ENCODE results near the gene TBX4. TPM values are rescaled to one million over a fixed set of nuclear protein-coding genes. Genes with fewer than 3 reads are reported as not detected.

TBX4 gene
- total and polyA plus RNA-seq, 9 of the 15 experiments (the other 6 are each of a cell fraction or from before 2014, with no cell fraction given), result not detected

GRCh38 chr17:61423967-61424649, 28.1 kb upstream of the TBX4 start:
- Histone ChIP-seq H3K9me1 (ENCODE audit: control insufficient read depth, insufficient read depth, low read length) (no peaks in the 10 kb centered on the region), H3K4me2 (ENCODE audit: insufficient read depth, low read length) (no peak overlapping the region), H3K36me3 (ENCODE audit: control insufficient read depth, insufficient read depth, low read length) (no peaks in the 10 kb centered on the region), H3K9ac (ENCODE audit: insufficient read depth in 1 of 2, low read depth in 2 of 2, low read length in 2 of 2) (no peak overlapping the region), H2AFZ (ENCODE audit: low read depth, low read length) (no peak overlapping the region), H4K20me1 (replicated peaks; ENCODE audit: control insufficient read depth, insufficient read depth, low read length) (no peaks in the 10 kb centered on the region), H3K79me2 (ENCODE audit: control insufficient read depth, insufficient read depth, low read length) (no peaks in the 10 kb centered on the region), H3K4me3 (no peak overlapping the region), H3K27ac (ENCODE audit: extremely low read depth, low read depth, low read length) (no peak overlapping the region), H3K27me3 (ENCODE audit: control insufficient read depth in 2 of 2, insufficient read depth in 2 of 2, low read length in 2 of 2) (peaks cover 4 to 28% of the 10 kb centered on the region in 2 experiments; a peak in 4 of 5 replicates), H3K4me1 (replicated peaks in 1 of 2; ENCODE audit: control insufficient read depth in 2 of 2, insufficient read depth in 2 of 2, low read length in 2 of 2) (no peaks in the 10 kb centered on the region), H3K9me3 (replicated peaks; ENCODE audit: control insufficient read depth, insufficient read depth, low read depth, low read length) (no peaks in the 10 kb centered on the region)
- DNase-seq (ENCODE audit: extremely low read depth in 1 of 4, low spot score in 3 of 4), result peak in 1 of 4 experiments; percentile 1
- ChIA-PET CTCF (ENCODE audit: low intra/inter-chr PET ratio) (no interaction called here), POLR2A (interaction anchor here (0.6 kb wide), 2 partner anchors 32 to 1314 kb away, joined by 3 to 4 read pairs; no protein-coding TSS in a partner anchor)
- in situ Hi-C loops (cut with MboI), result loop anchor here (5.0 to 10.0 kb wide), 2 partner anchors 128 to 421 kb away; no protein-coding TSS in a partner anchor
- no peak for FAIRE-seq
- intact Hi-C loops (cut with micrococcal nuclease), result no loop called here
- BruUV-seq (replicated peaks), result no TSS peak
- no peak for ATAC-seq
- WGBS (ENCODE audit: insufficient coverage, low coverage, missing lambda C conversion rate), result under 1% methylated on average over 10 of the region's 10 CpGs
- TF ChIP-seq ZNF217 (CRISPR knock-in tag; IDR thresholded peaks at IDR 0.05) (no peak), IRF9 (tag; IDR thresholded peaks at IDR 0.05) (no peak), ZBTB11 (CRISPR knock-in tag; IDR thresholded peaks at IDR 0.05) (peak in 1 of 3 experiments; percentile 93; a peak in 2 of 6 replicates), ZNF551 (CRISPR knock-in tag; IDR thresholded peaks at IDR 0.05) (no peak), BCLAF1 (IDR thresholded peaks at IDR 0.05; ENCODE audit: borderline replicate concordance in 1 of 2, control insufficient read depth in 1 of 2, low read depth in 2 of 2, low read length in 1 of 2) (0 out of 4 replicates have a peak, but pooled peaks of 1 of the 2 experiments have one; percentile 11)

Data from K562 (cell line).